ENCODE results near the gene IDH3G. TPM values are rescaled to one million over a fixed set of nuclear protein-coding genes. Genes with fewer than 3 reads are reported as not detected.

IDH3G gene
- total and polyA plus RNA-seq, 2 of the 8 experiments (the other 6 are each of a cell fraction or from before 2014, with no cell fraction given): 39.4 to 66.7 TPM

GRCh38 chrX:153806999-153807575, 12.9 kb upstream of the IDH3G start:
- Histone ChIP-seq H4K5ac (ENCODE audit: insufficient read length, low read depth, low read length) (no peak overlapping the region), H2BK20ac (ENCODE audit: low read length) (no peak overlapping the region), H2BK15ac (ENCODE audit: low read length) (no peak overlapping the region), H3K23ac (ENCODE audit: insufficient read length) (no peak overlapping the region), H2BK12ac (ENCODE audit: low read depth, low read length) (no peak overlapping the region), H2AK5ac (ENCODE audit: low read depth, low read length) (no peak overlapping the region), H2BK120ac (replicated peaks; ENCODE audit: low read depth, low read length) (no peak overlapping the region), H3K14ac (ENCODE audit: insufficient read length) (no peak overlapping the region), H3K27me3 (replicated peaks in 1 of 4; ENCODE audit: control insufficient read depth in 3 of 4, extremely low read depth in 1 of 4, insufficient read depth in 3 of 4, low read length in 3 of 4) (no peaks in the 10 kb centered on the region), H4K8ac (ENCODE audit: extremely low read depth, insufficient read depth, low read length) (no peak overlapping the region), H4K91ac (replicated peaks; ENCODE audit: insufficient read length, low read length) (no peak overlapping the region), H3K4me3 (ENCODE audit: extremely low read depth in 1 of 4, insufficient read depth in 2 of 4, low read depth in 3 of 4, low read length in 4 of 4) (no peak overlapping the region), H3K36me3 (ENCODE audit: control insufficient read depth in 2 of 4, insufficient read depth in 4 of 4, low read length in 3 of 4) (peaks cover 0 to 21% (median 0%) of the 10 kb centered on the region in 4 experiments; a peak in 2 of 8 replicates), H2AFZ (ENCODE audit: low read length) (no peak overlapping the region), H3K18ac (ENCODE audit: extremely low read depth, low read length) (no peak overlapping the region), H3K4me2 (ENCODE audit: insufficient read depth in 1 of 2, low read depth in 2 of 2, low read length in 2 of 2) (no peak overlapping the region), H3K27ac (ENCODE audit: low read depth, low read length) (no peak overlapping the region), H3K23me2 (ENCODE audit: low read depth, low read length) (no peaks in the 10 kb centered on the region), H4K20me1 (replicated peaks in 1 of 2; ENCODE audit: control insufficient read depth in 1 of 2, insufficient read depth in 2 of 2, low read length in 2 of 2) (peaks cover 2 to 21% of the 10 kb centered on the region in 2 experiments), H3K9ac (replicated peaks in 1 of 4; ENCODE audit: extremely low read depth in 1 of 4, low read depth in 3 of 4, low read length in 3 of 4) (no peak overlapping the region), H2BK5ac (ENCODE audit: low read depth, low read length) (no peak overlapping the region), H3K79me1 (ENCODE audit: low read depth, low read length) (peaks cover 3% of the 10 kb centered on the region), H3K4me1 (replicated peaks in 1 of 4; ENCODE audit: control insufficient read depth in 3 of 4, insufficient read depth in 4 of 4, low read length in 3 of 4) (peaks cover 0 to 3% (median 1%) of the 10 kb centered on the region in 4 experiments; a peak in 2 of 7 replicates), H3K79me2 (ENCODE audit: control insufficient read depth in 1 of 2, insufficient read depth in 2 of 2, low read length in 2 of 2) (peaks cover 0 to 44% of the 10 kb centered on the region in 2 experiments; a peak in 3 of 4 replicates), H3K9me3 (ENCODE audit: insufficient read depth in 2 of 2, low read depth in 1 of 2, low read length in 1 of 2) (no peaks in the 10 kb centered on the region), H3K4ac (replicated peaks; ENCODE audit: insufficient read length, low read depth, low read length) (no peak overlapping the region), H3K56ac (replicated peaks; ENCODE audit: insufficient read length, low read depth, low read length) (no peak overlapping the region)
- no peak for DNase-seq (ENCODE audit: low read depth in 1 of 2, low spot score in 2 of 2)
- 86% methylated on average over 7 of the region's 28 CpGs; no CpG with 5 or more reads in 1 of the 2 experiments for WGBS, 2 experiments (ENCODE audit: extremely low coverage in 1 of 2, insufficient coverage in 1 of 2, insufficient read length in 1 of 2, insufficient replicate concordance in 2 of 2, low coverage in 1 of 2, low lambda C conversion rate in 2 of 2, missing lambda C conversion rate in 1 of 2)
- ChIA-PET CTCF (ENCODE audit: partially characterized antibody) (interaction anchor here (0.8 to 1.5 kb wide), 5 partner anchors 8 to 77 kb away, joined by 3 to 5 read pairs (median 4); partner anchors contain the start of genes IDH3G and SSR4), POLR2A (ENCODE audit: partially characterized antibody) (interaction anchor here (1.3 to 5.4 kb wide), 4 partner anchors 8 to 76 kb away, joined by 3 to 22 read pairs (median 11); partner anchors contain the start of genes IDH3G and SSR4)
- FAIRE-seq: no peak
- TF ChIP-seq CHD1 (IDR thresholded peaks at IDR 0.05; ENCODE audit: low read depth, low read length) (no peak), POU5F1 (IDR thresholded peaks at IDR 0.05; ENCODE audit: low read depth, low read length) (no peak), POLR2AphosphoS5 (IDR thresholded peaks at IDR 0.05; ENCODE audit: low read depth, low read length) (no peak), GTF2F1 (IDR thresholded peaks at IDR 0.05; ENCODE audit: borderline replicate concordance, low read depth, low read length) (no peak), CEBPB (IDR thresholded peaks at IDR 0.05; ENCODE audit: low read depth, low read length) (no peak), YY1 (IDR thresholded peaks at IDR 0.05; ENCODE audit: low read depth, low read length) (no peak), ATF3 (IDR thresholded peaks at IDR 0.05; ENCODE audit: insufficient read depth, low read depth, low read length) (no peak), KDM4A (IDR thresholded peaks at IDR 0.05; ENCODE audit: low read depth, low read length, severe bottlenecking) (no peak), USF2 (IDR thresholded peaks at IDR 0.05; ENCODE audit: low read length) (no peak), SP4 (IDR thresholded peaks at IDR 0.05; ENCODE audit: low read length) (no peak), RXRA (IDR thresholded peaks at IDR 0.05; ENCODE audit: insufficient read depth, low read depth, low read length) (no peak)

All from H1 (cell line).